ENCODE measurements around the gene CKMT2.

Gene CKMT2

DNA sequence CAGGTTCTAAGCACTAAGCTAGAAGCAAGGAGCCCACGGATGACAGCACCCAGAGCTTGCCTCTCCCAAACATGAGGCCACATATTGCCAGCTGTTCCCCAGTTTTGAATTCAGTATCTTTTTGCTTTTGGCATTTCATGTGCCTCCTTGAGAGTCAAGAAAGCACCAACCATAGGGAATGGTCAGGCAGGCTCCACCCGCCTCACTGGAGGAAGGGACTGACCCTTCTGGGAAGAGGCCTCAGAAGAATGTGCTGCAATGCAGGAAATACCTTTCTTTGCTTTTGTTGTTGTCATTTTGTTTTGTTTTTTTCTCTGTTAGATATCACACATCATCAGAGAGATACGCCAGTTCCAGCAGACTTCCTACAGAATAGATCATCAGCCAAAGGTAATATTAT, 13.7 kb upstream of the CKMT2 start:
- DNase-seq, result no peak

- no peak for DNase-seq
These were observed 10.8 kb upstream of the CKMT2 start for GRCh38 chr5:81222285-81222684.

GRCh38 chr5:81225463-81225862, 7.7 kb upstream of the CKMT2 start:
- DNase-seq, result no peak

DNA sequence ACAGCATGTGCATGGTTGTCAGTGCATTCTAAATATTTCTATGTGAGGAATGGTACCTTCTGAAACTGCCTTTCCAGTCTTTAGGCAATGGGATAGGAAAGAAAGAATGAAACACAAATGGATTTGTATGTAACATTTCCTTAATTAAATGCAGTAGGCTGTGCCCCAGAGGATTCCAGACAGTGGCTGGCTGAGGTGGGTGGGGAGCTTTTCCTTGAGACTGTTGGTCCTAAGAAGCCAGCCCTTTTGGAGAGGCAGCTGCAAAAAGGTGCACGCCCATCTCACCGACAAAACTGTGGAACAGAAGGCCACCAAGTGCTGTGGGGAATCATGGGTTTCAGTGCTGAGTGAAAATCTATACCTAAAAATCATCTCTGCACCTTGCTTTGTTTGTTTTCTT, 6.8 kb upstream of the CKMT2 start:
- no peak for DNase-seq

DNA sequence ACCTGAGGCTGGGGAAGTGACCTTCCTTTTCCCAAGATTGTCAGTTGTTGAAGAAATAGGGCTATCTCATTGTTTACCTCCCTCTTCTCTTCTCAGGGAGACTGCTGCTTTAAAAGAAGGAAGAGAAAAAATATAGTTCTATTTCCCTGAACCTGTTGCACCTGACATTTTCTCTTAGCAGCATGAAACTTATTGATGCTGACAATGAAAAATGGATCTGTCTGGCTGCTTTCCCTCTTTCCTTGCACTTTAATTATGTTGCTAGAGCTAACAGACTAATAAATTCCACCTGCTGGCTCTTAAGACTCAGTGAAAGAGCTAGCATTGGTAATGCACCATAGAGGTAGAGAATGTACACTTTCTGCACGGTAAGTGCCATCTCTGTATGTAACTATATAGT, 6.2 kb upstream of the CKMT2 start:
- DNase-seq, result no peak

GRCh38 chr5:81228084-81228483, 5.0 kb upstream of the CKMT2 start:
- DNase-seq, result no peak

- no peak for DNase-seq
These were observed 2.7 kb upstream of the CKMT2 start for GRCh38 chr5:81230416-81230815.

GRCh38 chr5:81232464-81233079, 550 bp upstream of the CKMT2 start:
- no peak for DNase-seq

GRCh38 chr5:81234299-81234698, 1.2 kb downstream of the CKMT2 start:
- no peak for DNase-seq

GRCh38 chr5:81234801-81235200, 1.7 kb downstream of the CKMT2 start:
- no peak for DNase-seq

DNA sequence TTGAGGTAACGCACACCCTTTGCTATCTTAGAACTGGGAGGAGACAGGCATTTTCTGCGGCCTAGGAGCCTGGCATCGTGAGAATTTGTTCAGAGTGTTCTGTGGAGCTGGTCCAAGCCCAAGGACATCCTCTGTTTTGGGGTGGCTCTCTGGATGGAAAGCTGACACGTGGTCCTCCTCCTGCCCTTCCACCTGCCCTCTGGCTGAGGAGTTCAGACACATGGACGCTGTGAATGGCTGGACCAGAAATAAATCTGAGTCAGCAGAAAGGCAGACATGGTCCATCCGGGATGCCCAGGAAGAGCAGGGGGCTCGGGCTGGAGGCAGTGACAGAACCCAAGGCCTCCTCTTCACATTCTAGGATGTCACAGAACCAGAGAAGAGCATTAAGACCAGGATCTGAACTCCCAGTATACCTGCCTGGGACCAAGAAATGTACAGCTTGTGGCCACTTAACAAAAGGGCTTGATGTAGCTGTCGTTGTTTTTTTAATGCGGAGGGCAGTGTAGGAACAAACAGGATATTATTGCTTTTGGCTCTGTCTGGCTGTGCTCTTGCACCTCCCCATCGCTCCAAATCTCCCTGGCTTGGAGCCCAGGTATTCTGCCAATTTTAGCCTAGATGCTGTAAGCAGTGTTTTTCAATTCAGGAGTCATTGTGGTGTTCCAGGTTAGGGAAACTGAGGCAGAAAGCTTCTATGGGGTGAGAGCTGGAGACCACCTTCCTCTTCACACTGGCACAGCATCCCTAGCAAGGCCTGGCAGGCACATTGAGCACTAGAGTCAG, 2.4 kb downstream of the CKMT2 start:
- no peak for DNase-seq

- DNase-seq, result no peak
These were observed 5.3 kb downstream of the CKMT2 start for GRCh38 chr5:81238460-81238859.

DNA sequence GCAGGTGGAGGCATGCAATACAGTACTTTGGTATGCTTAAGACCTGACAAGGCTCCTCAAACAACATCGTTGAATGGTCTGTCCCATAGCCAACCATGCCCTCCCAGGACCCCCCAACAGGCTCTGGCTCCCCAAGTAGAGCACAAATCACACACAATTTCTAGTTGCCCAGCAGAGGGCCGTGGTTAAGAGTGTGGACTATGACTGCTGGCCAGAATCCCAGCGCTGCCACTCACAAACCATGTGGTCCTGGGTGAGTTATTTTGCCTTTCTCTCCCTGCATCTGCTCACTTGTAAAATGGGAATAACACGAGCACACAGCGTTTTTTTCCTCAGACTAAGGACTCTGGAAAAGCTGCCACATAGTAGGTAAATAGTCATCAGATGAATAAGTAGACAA, 6.5 kb downstream of the CKMT2 start:
- DNase-seq, result no peak

- DNase-seq, result no peak
These were observed 7.9 kb downstream of the CKMT2 start for GRCh38 chr5:81241001-81241400.

- no peak for DNase-seq
These were observed 9.0 kb downstream of the CKMT2 start for GRCh38 chr5:81241961-81242648.

DNA sequence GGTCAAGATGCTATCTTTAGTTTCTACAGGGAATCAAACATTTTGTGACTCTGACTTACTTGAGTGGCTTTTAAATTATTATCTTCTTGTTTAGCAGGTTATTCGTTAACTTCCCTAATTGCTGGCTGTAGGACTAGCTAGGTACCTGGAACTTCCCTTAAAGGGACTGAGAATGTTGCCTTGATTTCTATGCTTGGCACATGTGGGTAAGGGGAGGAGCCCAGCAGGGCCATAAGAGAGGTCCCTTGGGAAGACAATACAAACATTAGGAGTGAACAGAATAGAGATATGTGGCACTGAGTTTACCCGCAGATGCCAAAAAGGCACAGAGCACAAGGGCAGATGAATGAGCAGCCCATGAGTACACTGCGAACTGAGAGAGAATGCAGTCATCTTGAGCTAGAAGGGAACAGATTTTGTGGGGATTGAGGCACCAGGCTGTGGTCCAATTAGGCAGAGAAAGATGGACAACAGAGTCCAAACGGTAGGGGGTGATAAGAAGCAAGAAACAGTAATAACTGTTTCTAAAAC, 9.8 kb downstream of the CKMT2 start:
- no peak for DNase-seq

- no peak for DNase-seq
These were observed 11.3 kb downstream of the CKMT2 start for GRCh38 chr5:81244451-81244850.

DNA sequence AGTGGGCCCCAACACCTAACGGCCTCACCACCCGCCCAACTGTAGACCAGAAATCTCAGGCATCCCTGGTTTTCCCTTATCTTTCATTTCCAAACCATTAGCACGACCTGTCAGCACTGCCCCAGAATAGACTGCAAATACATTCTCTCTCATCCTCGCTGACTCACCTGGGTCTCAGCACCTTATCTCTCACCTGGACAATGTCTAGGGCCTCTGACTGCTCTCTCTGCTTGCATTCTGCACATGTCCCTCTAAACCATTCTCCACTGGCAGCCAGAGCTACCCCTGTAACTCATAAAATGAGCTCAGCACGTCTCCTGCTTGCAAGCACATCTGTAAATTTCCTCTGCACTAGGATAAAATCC, 12.7 kb downstream of the CKMT2 start:
- DNase-seq, result no peak

DNA sequence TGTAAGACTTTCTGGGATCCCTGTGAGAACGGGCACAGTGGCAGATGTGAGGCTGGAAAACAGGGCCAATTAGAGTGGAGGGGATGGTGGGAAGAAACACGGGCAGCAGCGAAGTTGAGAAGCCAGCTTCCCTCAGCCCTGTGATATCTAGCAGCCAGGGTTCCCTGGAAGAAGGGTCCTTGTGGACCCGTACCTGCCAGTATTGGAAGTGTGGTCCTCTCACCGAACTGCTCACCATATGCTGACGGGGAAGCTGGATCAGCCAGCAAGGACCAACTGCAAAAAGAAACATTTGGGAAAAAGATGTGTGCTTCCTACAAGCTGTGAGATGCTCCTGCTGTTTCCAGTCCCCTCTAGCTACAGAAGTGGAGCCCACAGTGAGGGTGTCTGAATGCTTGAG, 13.6 kb downstream of the CKMT2 start:
- DNase-seq, result no peak

GRCh38 chr5:81247441-81247972, 14.4 kb downstream of the CKMT2 start:
- DNase-seq, result no peak

DNA sequence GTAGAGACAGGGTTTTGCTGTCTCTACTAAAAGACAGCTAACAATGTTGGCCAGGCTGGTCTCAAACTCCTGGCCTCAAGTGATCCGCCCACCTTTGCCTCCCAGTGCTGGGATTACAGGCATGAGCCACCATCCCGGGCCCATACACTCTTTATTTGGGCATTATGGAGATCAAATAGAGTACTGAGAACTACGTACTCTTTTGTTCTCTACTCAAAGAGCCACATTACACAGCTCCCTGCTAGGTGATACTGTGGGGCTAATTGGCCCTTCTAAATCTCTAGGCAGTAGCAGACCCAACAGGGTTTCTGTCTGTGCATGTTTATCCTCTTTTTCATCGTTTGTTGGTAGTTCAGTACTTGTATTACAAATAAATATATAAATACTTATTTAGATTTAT, 16.1 kb downstream of the CKMT2 start:
- no peak for DNase-seq

DNA sequence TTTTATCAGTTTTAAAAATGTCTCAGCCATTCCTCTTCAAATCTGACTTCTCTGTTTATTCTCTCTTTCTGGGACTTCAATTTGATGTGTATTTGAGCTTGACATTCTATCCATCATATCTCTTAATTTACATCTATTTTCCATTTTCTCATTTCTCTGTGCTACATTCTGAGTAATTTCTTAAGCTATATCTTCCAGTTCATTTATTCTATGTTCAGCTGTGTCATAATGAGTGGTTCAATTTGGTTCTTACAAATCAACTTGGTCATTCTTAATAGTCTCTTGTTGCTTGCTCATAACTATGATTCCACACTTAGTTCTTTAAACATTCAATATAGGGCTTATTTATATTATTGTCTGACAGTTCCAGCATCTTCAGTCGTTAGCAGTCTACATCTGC, 16.9 kb downstream of the CKMT2 start:
- no peak for DNase-seq

DNA sequence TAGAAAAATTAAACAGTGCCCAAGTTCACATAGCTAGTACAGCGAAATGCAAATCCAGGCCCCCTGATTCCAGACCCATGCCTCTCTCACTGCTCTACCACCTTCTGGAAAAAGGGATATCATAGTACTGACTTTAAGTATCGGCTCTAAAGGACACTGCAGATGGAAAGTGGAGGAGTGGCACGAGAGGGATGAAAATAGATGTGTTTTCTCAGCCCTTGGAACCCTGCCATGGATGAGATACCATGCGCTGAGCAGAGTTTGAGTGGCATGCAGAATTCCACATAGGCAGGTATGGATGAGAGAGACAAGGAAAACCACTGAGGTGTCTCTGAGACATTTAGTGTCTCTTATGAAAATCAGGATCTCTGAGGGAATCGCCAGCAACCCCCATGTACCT, 18.8 kb downstream of the CKMT2 start:
- no peak for DNase-seq

DNA sequence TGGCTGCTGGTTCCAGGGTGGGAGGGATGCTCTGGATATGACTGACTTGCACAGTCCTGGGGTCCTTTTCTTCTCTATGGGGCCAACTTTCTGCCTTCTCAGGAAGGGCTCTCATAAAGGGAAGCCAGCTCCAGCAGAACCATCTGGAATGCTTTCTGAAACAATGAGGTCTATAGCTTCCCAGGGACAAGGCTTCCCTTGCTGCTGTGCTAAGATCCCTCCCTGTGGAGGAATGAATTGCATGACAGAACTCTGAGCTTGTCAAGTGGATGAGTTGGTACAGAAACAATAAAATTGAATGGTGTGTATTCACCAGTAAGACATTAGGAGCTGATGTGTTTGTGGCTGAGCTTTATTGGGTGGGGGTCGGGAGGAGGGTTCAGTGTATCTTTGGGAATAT, 19.8 kb downstream of the CKMT2 start:
- no peak for DNase-seq
